GM12874 (cell line): ENCODE results near the gene VMP1.

Source experiments
- TF ChIP-seq, protein P1 (sequence below): IDR thresholded peaks from 2 replicates; pipeline ENCODE4 v1.5.1; 2011; ENCODE audit warnings: low read depth, mild to moderate bottlenecking, control low read depth, low read length, moderate library complexity; ENCODE audit not compliant: insufficient read depth

Gene VMP1

DNA sequence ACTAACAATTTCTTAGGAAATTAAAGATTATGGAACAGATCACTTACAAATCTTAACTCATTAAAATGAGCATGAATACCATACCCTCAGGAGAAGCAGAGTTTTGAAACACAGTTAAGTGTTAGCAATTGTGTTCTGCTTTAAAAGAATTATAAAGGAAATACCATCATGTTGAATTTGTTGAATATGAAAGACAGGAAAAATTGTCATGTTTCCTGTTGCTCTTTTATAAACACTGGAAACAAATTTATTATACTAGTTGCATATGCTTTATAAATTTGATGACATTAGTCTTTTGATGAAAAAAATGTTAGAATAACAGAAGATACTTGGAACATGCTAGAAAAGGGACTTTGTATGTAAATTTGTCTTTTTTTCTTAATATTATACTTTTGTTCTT, 59.7 kb downstream of the VMP1 start:
- TF ChIP-seq, protein P1, sequence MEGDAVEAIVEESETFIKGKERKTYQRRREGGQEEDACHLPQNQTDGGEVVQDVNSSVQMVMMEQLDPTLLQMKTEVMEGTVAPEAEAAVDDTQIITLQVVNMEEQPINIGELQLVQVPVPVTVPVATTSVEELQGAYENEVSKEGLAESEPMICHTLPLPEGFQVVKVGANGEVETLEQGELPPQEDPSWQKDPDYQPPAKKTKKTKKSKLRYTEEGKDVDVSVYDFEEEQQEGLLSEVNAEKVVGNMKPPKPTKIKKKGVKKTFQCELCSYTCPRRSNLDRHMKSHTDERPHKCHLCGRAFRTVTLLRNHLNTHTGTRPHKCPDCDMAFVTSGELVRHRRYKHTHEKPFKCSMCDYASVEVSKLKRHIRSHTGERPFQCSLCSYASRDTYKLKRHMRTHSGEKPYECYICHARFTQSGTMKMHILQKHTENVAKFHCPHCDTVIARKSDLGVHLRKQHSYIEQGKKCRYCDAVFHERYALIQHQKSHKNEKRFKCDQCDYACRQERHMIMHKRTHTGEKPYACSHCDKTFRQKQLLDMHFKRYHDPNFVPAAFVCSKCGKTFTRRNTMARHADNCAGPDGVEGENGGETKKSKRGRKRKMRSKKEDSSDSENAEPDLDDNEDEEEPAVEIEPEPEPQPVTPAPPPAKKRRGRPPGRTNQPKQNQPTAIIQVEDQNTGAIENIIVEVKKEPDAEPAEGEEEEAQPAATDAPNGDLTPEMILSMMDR = no peak

GRCh38 chr17:59769887-59770286, 62.4 kb downstream of the VMP1 start:
- TF ChIP-seq, protein P1 = no peak

DNA sequence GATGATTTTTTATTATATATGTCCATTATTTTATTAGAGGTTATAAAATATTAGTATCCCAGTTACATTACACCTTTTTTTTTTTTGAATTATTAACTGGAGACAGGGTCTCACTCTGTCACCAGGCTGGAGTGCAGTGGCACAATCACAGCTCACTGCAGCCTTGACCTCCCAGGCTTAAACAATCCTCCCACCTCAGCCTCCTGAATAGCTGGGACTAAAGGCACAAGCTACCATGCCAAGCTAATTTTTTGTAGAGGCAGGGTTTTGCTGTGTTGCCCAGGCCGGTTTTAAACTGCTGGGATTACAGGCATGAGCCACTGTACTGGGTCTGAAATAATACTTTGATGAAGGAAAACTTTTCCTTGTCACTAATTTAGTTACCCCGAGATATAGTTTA, 63.6 kb downstream of the VMP1 start:
- TF ChIP-seq, protein P1 = no peak

DNA sequence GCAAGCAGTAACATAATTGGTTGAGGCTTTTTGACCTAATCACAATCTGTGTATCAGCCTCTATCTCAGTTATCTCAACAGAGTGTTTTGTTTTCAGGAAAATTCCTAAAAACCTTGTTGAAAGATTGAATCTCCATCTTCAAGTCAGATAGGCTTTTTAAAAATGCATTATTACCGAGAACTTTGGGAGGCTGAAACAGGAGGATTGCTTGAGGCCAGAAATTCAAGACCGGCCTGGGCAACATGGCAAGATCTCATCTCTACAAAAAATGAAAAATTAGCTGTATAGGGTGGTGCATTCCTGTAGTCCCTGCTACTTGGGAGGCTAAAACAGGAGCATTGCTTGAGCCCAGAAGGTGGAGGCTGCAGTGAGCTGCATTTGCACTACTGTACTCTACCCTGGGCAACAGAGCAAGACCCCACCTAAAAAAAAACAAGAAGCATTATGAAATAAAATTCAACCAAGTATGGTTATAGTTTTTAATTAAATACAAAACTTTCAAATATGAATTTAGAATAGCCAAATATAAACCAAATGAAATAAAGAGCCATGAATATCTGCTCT, 68.4 kb downstream of the VMP1 start:
- TF ChIP-seq, protein P1 = no peak

GRCh38 chr17:59776577-59776976, 69.1 kb downstream of the VMP1 start:
- TF ChIP-seq, protein P1 = no peak

- TF ChIP-seq, protein P1 = no peak
Observed at GRCh38 chr17:59777033-59777432, 69.6 kb downstream of the VMP1 start.

DNA sequence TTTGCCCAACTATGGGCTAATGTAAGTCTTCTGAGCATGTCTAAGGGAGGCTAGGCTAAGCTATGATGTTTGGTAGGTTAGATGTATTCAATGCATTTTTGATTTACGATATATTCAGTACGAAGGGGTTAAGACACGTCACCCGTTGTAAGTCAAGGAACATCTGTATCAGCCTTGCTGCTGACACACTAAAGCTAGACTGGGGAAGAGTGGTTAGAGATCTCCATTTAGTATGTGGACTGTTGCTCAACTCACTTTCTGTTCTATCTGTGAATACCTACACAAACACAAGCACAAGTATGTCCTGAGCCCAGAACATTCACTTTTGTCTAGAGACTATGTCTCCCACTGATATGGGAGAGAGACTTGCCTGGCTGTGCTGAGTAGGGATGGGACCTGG, 71.5 kb downstream of the VMP1 start:
- TF ChIP-seq, protein P1 = no peak
